ENCODE measurements around the gene VSTM4.

Gene VSTM4

DNA sequence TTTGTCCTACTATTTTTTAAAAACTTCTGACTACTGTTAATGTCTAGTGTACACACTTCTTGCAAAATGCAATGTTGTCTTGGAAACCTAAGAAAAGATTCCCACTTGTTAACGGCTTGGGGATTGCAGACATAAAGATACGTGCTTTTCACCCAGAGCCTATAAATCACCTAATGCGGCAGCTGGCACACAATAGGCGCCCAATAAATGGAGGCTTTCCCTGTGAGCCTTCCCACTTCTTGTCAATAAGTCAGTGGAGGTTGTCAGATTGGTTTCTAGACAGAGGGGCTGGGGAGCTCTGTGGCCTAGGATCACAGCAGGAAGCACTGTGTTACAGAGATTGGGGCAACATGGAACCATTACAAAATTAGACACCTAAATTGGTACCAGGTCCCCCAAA lies 74.7 kb downstream of the VSTM4 start:
- no peak for DNase-seq (ENCODE audit: low spot score)

- no peak for DNase-seq (ENCODE audit: low spot score)
These were observed 75.9 kb downstream of the VSTM4 start for GRCh38 chr10:49039409-49039808.

GRCh38 chr10:49038711-49039110 lies 76.6 kb downstream of the VSTM4 start:
- DNase-seq (ENCODE audit: low spot score): no peak

DNA sequence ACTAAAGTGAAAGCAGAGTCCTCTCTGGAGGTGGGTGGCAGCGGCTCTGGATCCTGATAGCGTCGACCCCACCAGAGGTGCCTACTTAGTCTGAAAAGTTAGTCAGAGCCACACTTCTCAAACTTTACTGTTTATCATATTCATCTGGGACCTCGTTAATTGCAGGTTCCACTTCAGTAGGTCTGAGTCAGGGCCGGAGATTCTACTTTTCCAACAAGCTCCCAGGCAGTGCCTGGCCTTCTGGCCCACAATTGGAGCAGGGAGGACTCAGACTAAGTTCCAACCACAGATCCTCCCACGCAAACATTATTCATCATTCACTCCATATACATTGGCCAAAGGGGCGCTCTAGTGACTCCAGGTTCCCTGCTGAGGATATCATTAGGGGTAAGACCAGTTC lies 78.1 kb downstream of the VSTM4 start:
- no peak for DNase-seq (ENCODE audit: low spot score)

DNA sequence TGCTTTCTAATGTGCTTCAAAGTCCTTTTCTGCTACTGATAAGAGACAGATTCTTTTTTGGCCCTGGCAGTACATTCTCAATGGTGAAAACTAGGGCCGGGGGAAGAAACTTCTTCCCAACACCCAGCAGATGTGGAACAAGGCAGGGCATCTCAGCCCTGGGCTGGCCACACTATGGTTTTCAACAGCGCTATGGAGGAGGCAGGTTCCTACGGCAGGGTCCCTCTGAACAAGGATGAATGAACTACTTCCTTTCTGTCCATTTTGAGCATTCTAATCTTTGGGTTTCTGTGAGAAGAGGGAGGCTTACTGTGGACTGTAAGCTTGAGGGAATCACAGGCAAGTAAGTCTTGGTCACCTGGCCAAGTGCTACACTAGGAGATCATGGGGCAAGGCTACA lies 78.7 kb downstream of the VSTM4 start:
- no peak for DNase-seq (ENCODE audit: low spot score)

DNA sequence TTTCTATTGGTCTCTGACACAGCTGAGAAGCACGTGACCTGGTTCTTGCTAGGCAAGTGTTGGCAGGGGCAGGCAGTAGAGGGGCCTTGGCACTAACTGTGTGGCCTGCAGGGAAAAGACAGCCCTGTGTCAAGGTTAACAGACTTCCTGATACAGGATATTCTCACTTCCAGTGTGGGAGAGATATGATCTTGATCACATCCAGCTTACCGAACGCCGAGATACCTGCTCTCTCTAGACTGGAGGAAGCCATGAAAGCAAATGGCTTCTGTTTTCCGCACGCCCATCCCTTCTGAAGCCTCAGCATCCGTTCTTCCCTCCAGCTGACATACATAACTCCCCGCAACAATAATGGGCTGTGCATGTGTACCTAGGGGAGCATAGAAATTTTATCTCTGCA lies 79.4 kb downstream of the VSTM4 start:
- DNase-seq (ENCODE audit: low spot score): no peak

- DNase-seq (ENCODE audit: low spot score): no peak
These were observed 80.4 kb downstream of the VSTM4 start for GRCh38 chr10:49034925-49035324.

- DNase-seq (ENCODE audit: low spot score): no peak
These were observed 81.4 kb downstream of the VSTM4 start for GRCh38 chr10:49033939-49034338.

DNA sequence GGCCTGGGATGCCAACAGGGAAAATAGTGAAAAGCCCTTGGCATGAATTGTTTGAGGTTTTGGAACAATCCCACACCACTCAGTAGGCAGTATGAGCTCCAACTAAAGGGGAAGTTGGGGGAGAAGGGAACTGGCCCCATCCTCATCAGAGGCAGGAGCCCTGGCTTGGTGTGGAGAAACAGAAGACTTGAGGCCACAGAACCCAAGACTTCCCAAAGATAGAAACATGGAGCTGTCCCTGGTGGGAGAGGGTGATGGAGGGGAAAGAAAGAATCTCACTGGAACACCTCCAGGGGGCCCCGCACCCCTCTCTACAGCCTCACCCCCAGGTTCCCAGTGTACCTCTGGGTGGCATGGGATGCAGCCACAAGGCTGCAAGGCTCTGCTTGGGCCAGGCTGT lies 85.7 kb downstream of the VSTM4 start:
- DNase-seq (ENCODE audit: low spot score): no peak

GRCh38 chr10:49028639-49029038 lies 86.7 kb downstream of the VSTM4 start:
- no peak for DNase-seq (ENCODE audit: low spot score)

DNA sequence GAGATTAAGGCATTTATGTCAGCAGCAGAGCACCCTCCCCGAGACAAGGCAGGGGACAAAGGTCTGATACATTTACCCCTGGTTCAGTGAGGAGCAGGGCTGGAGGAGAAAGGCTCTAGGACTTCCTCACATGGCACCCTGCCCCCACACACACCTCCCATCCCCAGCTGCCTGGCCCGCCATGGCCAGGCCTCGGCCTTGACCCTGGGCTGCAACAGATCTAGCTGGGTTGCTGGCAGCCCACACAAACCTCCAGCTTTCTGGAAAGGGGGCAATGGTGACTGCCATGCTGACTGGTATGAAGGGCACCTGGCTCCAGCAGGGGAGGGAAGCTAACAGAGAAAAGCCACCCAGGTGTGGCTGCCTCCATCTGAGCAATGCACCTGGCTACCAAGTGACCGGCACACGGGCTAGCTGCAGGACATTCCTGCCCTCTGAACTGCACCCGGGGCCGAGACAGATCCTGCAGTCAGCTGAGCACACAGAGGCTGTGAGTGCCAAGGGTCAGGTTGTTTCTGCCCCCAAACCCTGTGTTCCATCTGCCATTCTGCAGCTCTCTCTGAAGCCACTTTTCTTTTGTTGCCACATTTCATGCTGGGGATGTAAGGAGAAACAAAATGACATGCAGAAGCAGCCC lies 89.9 kb downstream of the VSTM4 start:
- DNase-seq (ENCODE audit: low spot score): no peak

- DNase-seq (ENCODE audit: low spot score): no peak
These were observed 90.8 kb downstream of the VSTM4 start for GRCh38 chr10:49024484-49024883.

- DNase-seq (ENCODE audit: low spot score): peak; percentile 52
These were observed 91.6 kb downstream of the VSTM4 start for GRCh38 chr10:49023752-49024151.

GRCh38 chr10:49023071-49023470 lies 92.3 kb downstream of the VSTM4 start:
- no peak for DNase-seq (ENCODE audit: low spot score)

DNA sequence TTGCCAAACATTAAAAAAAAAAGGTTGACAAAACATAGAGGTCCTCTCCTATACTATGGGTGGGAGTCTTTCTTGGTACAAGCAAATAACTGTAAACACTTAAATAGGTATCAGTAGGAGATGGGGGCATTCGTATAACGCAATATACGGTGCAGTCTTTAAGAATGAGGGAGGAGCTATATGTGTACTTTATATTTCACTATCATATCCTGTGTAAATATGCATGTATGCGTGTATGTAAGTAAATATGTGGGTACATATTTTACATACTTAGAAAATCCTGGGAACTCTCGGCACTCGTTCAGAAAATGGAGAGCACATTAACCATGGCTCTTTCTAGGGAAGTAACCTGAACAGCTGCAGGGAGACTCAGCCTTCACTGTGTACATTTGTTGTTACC lies 93.6 kb downstream of the VSTM4 start:
- no peak for DNase-seq (ENCODE audit: low spot score)

GRCh38 chr10:49015700-49016099 lies 99.6 kb downstream of the VSTM4 start:
- no peak for DNase-seq (ENCODE audit: low spot score)

DNA sequence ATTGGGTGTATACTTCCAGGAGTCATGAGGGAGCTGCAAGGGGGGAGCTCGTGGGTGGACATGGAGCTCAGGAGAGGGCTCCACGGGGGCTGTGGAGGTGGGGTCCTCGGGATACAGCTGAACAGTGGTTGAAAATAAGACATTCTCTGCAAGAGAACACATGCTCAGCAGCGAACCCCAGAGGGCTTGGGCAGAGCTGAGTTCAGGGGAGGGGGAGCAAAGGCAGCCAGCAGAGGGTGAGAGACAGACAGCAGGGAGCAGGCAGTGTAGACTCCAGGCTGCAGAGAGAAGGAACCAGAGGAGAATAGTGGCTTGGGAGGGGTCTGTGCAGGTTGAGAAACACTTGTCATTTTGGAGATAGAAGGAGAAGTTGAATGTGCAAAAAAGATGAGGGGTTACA lies 102.7 kb downstream of the VSTM4 start:
- no peak for DNase-seq (ENCODE audit: low spot score)

DNA sequence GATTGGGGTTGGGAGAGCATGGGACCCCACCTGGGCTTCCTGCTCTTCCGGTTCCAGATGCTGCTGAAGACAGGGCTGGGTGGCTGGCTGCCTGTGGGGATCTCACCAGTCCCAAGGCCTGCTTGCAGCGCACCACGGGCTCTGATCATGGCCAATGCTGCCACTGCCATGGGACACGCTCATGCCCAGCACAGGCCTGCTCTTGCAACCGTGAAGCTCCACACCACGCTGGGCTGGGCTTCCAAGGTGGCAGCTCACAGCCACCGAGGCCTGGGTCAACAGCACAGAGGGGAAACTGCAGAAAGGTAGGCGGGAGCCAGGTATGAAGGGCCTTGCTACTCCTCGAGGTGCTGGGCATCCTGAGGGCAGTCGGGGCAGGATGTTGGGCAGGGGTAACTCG lies 103.6 kb downstream of the VSTM4 start:
- DNase-seq (ENCODE audit: low spot score): no peak

DNA sequence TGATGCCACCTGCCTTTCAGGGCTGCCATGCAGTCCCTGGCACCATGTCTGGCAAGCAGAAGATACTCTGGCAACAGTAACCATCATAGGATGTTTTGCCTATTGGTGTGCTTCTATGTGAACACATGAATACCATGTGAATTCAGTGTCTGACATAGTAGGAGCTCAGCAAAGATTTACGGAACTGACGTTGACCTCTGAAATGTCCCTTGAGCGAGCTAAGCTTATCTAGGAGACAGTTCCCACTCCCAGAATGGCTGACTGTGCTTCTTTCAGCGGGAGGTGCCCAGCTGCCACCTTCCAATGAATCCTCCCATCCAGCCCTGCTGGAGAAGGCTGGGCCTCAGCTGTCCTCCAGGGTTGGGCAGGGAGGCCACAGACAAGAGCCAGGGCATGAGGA lies 104.5 kb downstream of the VSTM4 start:
- no peak for DNase-seq (ENCODE audit: low spot score)

GRCh38 chr10:49010295-49010694 lies 105.0 kb downstream of the VSTM4 start:
- DNase-seq (ENCODE audit: low spot score): no peak

DNA sequence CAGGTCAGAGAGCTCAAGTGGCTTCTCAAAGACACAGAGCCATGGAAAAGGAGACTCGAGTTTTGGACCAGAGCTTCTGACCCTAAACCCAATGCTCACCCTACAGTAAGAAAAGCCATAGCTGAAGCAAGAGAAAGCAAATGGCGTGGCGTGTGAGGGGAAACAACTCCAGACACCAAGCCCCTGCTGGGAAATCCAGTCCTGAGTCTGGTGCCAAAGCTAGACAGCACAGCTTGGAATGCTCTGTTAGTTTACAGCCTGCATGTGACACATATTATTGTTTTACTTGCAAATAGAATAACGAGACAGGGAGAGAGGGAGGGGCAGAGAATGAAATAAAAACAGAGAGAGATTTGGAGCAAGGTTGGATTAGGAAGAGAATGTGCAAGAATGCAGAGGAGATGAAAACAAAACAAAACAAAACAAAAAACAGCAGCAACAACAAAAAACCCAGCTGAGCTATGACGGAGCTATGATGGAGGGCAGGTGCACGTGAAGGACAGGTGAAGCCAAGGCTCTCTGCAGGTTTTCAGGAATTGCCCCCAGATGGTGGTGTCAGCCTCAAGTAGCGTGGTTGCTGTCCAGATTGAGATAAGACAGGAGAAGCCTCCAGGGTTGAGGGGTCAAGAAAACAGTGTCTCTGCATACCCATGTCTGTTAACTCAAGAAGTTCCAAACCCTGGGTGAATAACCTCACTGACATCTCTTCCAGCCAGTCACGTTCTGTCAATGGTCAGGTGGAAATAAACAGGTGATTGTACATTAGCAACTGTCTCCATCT lies 105.9 kb downstream of the VSTM4 start:
- no peak for DNase-seq (ENCODE audit: low spot score)

GRCh38 chr10:49008505-49009198 lies 106.7 kb downstream of the VSTM4 start:
- no peak for DNase-seq (ENCODE audit: low spot score)

GRCh38 chr10:49008091-49008490 lies 107.2 kb downstream of the VSTM4 start:
- DNase-seq (ENCODE audit: low spot score): no peak
